Caki2 (cell line): ENCODE data around the gene HEATR5A. TPM values are rescaled to one million over a fixed set of nuclear protein-coding genes. Genes with fewer than 3 reads are reported as not detected.
A peak's percentile ranks its signal among the peaks of the same experiment; 100 is the strongest.
"Not testable (repeated sequence)": the region's sequence is repeated elsewhere in the genome, so short reads cannot be mapped to it uniquely, and the experiment has no call there.

ENCODE experiments used
- DNase-seq: peaks from one replicate; pipeline ENCODE4 v3.0.0-alpha.2; 2015; ENCODE audit warnings: low read depth
- in situ Hi-C: cut with HindIII; loops from 2 replicates; pipeline ENCODE4 v1.10.0; 2016; ENCODE audit warnings: low sequenced_read_pairs, low pct_unique_long_range_greater_than_20kb, mixed read lengths
- total RNA-seq: library from RNA; depleted of rRNA; stranded (reverse); fragments of >200 nt; shearing (Covaris generic); gene quantifications from 2 replicates; pipeline ENCODE4 v1.2.3, GENCODE V29; 2014; ENCODE audit warnings: low replicate concordance; rRNA removed

Gene HEATR5A
- total RNA-seq, result 8.9 and 39.6 TPM in 2 replicates

GRCh38 chr14:31420319-31421111, at the start of gene HEATR5A:
Gene HEATR5A (minus strand): TSS chr14:31420550. CDS start chr14:31402975, 17,575 bp downstream.
- DNase-seq, result peak; percentile 86
- in situ Hi-C loops, result no loop called here

- in situ Hi-C loops, result no loop called here
- DNase-seq, result no peak
Measured at GRCh38 chr14:31466554-31466953, 46.2 kb upstream of the HEATR5A start.

GRCh38 chr14:31465111-31465510, 44.8 kb upstream of the HEATR5A start:
- DNase-seq, result no peak
- in situ Hi-C loops, result no loop called here

DNA sequence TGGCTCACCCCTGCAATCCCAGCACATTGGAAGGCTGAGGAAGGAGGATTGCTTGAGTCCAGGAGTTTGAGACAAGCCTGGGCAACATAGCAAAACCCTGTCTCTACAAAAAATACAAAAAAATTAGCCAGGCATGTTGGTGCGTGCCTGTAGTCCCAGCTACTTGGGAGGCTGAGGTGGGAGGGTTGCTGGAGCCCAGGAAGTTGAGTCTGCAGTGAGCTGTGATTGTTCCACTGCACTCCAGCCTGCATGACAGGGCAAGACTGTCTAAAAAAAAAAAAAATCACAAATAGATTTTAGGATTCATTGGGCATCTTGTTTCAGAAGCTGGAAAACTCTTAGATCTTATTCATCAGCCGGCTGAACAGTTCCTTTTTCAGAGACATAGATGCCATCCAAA, 42.1 kb upstream of the HEATR5A start:
- in situ Hi-C loops, result not testable (repeated sequence)

GRCh38 chr14:31461545-31461944, 41.2 kb upstream of the HEATR5A start:
- no peak for DNase-seq
- in situ Hi-C loops, result no loop called here

More for the DNA sequence above, 42.1 kb upstream of the HEATR5A start:
- DNase-seq, result not testable (repeated sequence)

DNA sequence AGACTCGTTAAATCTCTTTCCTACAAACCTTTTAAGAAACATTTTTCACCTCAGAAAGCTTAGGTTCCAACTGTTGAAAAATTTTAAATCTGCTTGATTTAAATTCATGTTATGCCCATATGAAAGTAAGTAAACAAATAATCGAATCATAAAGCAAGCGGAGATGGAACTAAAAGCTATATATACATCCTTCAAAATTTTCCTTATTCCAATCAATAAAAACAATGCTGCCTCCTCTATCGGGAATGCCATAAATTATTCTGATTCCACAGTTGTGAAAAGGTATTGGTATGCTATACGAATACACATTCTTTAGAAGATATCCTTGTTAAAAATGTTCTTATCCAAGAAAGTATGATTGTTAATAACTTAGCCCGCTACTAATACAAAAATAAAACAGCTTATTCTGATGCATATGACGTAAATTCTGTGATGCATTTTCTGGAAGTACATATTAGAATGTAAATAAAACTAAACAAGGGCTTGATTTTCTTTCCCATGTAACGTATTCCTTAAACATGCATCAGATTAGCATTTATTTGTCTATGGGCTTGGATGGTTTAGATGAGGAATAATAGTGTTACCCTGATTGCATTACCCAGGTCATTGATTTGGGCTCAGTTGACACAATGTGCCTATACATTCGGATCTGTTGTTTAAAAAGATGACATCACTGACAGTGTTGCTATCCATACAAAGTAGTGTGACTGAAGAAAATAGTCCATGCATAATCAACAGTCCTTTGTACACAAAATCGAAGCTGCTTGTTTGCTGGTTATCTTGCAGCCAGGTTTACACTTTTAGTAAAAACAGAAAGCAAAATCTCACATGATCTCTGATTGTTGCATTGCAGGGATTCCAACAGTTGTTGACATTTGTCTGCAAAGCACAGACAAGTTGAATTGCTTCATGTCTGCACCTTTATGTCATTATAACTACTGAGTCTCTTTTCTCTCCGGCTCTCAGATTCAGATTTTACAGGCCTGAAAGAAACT, 37.6 kb upstream of the HEATR5A start:
- DNase-seq, result no peak
- in situ Hi-C loops, result no loop called here

DNA sequence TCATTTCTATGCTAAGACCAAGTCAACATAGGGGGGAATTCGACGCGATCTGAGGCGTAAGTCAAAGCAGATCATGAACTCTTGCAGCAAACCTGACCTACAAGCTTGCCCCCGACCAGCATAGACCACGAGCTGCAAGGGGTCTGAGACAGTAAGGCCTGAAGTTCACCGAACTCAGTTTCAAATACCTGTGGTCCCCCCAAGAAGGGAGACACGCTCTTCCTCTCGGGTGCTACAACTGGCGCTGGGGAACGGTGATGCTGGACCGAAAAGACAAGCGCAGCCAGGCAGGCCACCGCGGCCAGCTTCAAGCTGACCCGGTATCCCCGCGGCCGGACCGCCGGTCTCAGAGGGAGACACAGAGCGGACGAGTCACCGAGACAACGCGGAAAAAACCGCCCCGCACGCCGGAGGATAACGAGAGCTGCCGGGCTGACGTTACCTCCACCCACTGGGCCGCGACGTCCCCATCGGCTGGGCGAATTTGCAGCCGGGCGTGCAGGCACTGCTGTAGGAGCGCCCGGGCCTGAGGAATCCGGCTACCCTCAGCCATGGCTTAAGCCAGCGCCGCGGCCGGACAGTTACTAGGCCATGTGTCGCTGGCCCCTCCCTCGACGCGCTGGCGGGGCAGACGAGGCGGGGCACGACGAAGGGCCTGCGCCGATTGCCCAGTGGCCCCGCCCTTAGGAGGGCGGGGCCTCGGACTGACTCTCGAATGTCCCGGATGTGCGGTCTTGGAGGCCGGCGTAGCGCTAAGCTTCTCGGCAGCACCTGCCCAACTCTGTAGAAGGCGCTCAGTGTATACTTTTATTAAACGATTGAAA, 36.7 kb upstream of the HEATR5A start, which contains the start of gene DTD2:
DTD2 (minus strand) TSS at position 666 of the 824 bp plus-strand sequence; CDS start at position 553, 113 bp downstream.
- in situ Hi-C loops, result no loop called here

GRCh38 chr14:31449971-31450610, 29.7 kb upstream of the HEATR5A start:
- DNase-seq, result no peak
- in situ Hi-C loops, result no loop called here

More for the DNA sequence above, 36.7 kb upstream of the HEATR5A start, which contains the start of gene DTD2:
- DNase-seq, result peak; percentile 92

DNA sequence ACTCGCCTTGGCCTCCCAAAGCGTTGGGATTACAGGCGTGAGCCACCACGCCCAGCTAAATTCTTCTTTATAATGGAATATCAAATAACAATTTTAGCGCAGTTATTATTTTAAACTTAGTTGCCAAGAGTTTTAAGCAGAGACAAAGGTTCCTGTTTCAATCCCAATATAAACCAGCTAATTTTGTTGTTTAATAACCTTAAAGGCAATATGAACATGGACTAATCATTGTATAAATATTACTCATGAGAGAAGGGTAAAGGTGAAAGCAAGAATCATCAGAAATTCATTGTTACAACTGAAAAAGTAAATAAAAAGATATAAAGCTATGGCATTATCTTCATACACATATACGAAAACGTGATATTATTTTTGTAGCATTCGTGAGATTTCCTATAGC, 28.8 kb upstream of the HEATR5A start:
- in situ Hi-C loops, result no loop called here
- no peak for DNase-seq

DNA sequence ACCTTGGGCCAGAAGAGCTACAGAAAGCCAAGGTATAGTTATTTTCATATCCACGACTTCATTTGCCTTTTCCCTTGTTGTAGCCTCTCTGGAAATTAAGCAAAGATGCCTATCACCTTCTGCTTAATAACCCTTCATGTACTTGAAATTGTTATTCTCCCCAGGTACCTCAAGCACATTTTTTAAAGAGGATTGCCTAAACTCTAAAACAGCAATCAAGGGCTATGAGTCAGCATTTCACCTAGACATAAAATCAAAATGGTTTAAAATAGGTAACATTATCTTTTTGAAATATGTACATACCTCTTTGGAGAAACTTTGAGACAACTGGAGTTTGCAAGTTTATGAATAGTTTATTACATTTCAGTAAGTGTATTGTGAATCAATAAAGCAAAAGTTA, 25.4 kb upstream of the HEATR5A start:
- in situ Hi-C loops, result no loop called here
- no peak for DNase-seq

DNA sequence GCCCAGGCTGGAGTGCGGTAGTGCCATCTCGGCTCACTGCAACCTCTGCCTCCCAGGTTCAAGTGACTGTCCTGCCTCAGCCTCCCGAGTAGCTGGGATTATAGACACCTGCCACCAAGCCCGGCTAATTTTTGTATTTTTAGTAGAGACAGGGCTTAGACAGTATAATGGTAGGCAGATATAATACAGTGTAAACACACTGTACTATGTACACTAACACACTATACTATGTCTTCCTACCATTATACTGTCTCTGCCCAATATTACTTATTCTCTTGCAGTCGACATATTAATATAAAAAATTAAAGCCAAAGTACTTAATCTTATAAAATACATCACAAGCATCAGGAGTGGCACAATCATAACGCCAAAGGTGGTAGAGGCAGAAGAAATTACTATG, 21.9 kb upstream of the HEATR5A start:
- in situ Hi-C loops, result no loop called here
- DNase-seq, result no peak

GRCh38 chr14:31441273-31442111, 21.1 kb upstream of the HEATR5A start:
- in situ Hi-C loops, result no loop called here
- peak; percentile 54 for DNase-seq

DNA sequence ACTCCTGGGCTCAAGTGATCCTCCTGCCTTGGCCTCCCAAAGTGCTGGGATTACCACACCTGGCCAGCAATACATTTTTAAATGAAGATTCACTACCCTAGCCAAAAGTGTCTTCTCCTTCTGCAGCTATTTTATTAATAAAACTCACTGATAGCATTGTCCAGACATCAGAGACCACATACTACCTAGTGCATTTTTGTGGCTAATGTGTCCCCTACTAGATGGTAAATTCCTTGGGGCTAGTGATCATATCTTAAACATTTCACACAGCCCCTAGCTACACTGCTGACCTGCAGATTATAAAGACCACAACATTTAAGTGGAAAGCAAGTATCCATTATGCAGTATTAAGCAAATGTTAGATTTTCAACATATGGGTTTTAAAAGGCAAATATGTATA, 19.9 kb upstream of the HEATR5A start:
- no peak for DNase-seq
- in situ Hi-C loops, result no loop called here

DNA sequence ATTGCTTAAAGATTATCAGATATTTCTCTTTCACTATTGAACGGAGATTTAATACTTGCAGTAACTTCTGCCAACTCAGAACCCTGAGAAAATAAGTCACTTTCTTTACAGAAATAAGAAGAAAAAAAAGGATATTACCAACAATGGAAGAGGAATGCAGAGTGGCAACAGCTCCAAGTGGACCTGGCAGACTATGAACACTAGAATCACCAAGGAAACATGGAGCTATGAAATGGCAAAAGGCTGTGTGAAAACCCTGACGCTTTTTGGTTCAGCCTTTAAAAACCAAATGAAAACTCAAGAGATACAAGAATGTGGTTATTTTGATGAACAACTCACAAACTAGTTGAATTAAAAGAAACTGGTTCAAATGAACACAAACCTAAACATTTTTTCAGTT, 19.2 kb upstream of the HEATR5A start:
- in situ Hi-C loops, result no loop called here
- no peak for DNase-seq

DNA sequence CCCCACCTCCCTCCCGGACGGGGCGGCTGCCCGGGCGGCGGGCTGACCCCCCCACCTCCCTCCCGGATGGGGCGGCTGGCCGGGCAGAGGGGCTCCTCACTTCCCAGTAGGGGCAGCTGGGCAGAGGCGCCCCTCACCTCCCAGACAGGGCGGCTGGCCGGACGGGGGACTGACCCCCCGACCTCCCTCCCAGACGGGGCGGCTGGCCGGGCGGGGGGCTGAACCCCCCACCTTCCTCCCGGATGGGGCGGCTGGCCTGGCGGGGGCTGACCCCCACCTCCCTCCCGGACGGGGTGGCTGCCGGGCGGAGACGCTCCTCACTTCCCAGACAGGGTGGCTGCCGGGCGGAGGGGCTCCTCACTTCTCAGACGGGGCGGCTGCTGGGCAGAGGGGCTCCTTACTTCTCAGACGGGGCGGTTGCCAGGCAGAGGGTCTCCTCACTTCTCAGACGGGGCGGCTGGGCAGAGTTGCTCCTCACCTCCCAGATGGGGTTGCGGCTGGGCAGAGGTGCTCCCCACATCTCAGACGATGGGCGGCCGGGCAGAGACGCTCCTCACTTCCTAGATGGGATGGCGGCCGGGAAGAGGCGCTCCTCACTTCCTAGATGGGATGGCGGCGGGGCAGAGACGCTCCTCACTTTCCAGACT, 16.8 kb upstream of the HEATR5A start:
- DNase-seq, in situ Hi-C loops: not testable (repeated sequence)

DNA sequence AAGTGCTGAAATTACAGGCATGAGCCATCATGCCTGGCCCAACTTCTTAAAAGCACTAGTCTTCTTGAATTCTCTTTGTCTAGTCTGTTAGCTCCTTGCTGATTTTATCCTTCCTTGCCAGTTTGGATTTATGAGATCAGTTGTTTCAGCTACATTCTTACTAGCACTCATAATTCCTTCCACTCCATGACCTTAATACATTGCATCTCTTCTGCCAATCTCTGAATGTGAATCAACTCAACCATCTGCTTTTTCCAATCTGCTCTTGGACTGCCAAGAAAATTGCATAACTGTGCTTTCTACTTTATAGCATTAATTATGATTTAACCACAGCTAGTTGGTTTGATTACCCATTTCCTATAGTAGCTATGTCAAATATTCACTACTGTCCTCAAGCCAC, 14.9 kb upstream of the HEATR5A start:
- DNase-seq, result no peak
- in situ Hi-C loops, result no loop called here
